ENCODE data around the gene ZNF598.

ZNF598 gene

GRCh38 chr16:1961651-1962067 lies 48.0 kb downstream of the ZNF598 start (continued):
- TF ChIP-seq ZBTB44 (tag by site-specific recombination; IDR thresholded peaks at IDR 0.05) (peak; percentile 98), ZNF121 (tag by site-specific recombination; IDR thresholded peaks at IDR 0.05) (no peak), ZNF544 (tag by site-specific recombination; IDR thresholded peaks at IDR 0.05) (no peak), ZNF558 (tag by site-specific recombination; IDR thresholded peaks at IDR 0.05) (no peak), ZNF184 (tag by site-specific recombination; IDR thresholded peaks at IDR 0.05) (no peak), INSM2 (tag by site-specific recombination; IDR thresholded peaks at IDR 0.05) (0 out of 2 replicates have a peak, but pooled peaks have one; percentile 20), ZNF404 (tag by site-specific recombination; IDR thresholded peaks at IDR 0.05) (no peak), ZNF133 (tag by site-specific recombination; IDR thresholded peaks at IDR 0.05) (no peak), ZNF391 (tag by site-specific recombination; IDR thresholded peaks at IDR 0.05; ENCODE audit: borderline replicate concordance, low read depth) (no peak), ZBTB8A (tag by site-specific recombination; IDR thresholded peaks at IDR 0.05) (no peak), REPIN1 (tag by site-specific recombination; IDR thresholded peaks at IDR 0.05; ENCODE audit: low read depth) (no peak), BCL11B (tag by site-specific recombination; IDR thresholded peaks at IDR 0.05; ENCODE audit: low read depth) (0 out of 2 replicates have a peak, but pooled peaks have one; percentile 45), ZNF138 (tag by site-specific recombination; IDR thresholded peaks at IDR 0.05; ENCODE audit: borderline replicate concordance) (no peak), ZNF561 (tag by site-specific recombination; IDR thresholded peaks at IDR 0.05; ENCODE audit: borderline replicate concordance) (peak; percentile 39; the same call in 1 of the 2 replicates), ZNF221 (tag by site-specific recombination; IDR thresholded peaks at IDR 0.05; ENCODE audit: borderline replicate concordance) (no peak), ZNF830 (tag by site-specific recombination; IDR thresholded peaks at IDR 0.05; ENCODE audit: low read depth) (no peak), ZNF248 (tag by site-specific recombination; IDR thresholded peaks at IDR 0.05) (no peak), ZNF791 (tag by site-specific recombination; IDR thresholded peaks at IDR 0.05) (no peak), ZNF26 (tag by site-specific recombination; IDR thresholded peaks at IDR 0.05) (no peak), ZNF571 (tag by site-specific recombination; IDR thresholded peaks at IDR 0.05) (no peak), ZNF239 (tag by site-specific recombination; IDR thresholded peaks at IDR 0.05) (no peak), ZNF677 (tag by site-specific recombination; IDR thresholded peaks at IDR 0.05) (no peak), ZSCAN23 (tag by site-specific recombination; IDR thresholded peaks at IDR 0.05) (no peak), HOXD13 (CRISPR knock-in tag; IDR thresholded peaks at IDR 0.05; ENCODE audit: borderline replicate concordance) (no peak), ELK4 (IDR thresholded peaks at IDR 0.05; ENCODE audit: borderline replicate concordance, low read depth, low read length) (no peak), ZNF580 (tag by site-specific recombination; IDR thresholded peaks at IDR 0.05) (no peak), ZEB2 (tag by site-specific recombination; IDR thresholded peaks at IDR 0.05) (no peak; the same call in 1 of the 2 replicates), SP2 (tag by site-specific recombination; IDR thresholded peaks at IDR 0.05) (no peak), ZNF354C (tag by site-specific recombination; IDR thresholded peaks at IDR 0.05; ENCODE audit: borderline replicate concordance, low read depth) (no peak), ZNF16 (tag by site-specific recombination; IDR thresholded peaks at IDR 0.05; ENCODE audit: low read depth) (no peak), ZNF843 (tag by site-specific recombination; IDR thresholded peaks at IDR 0.05) (no peak), EGR2 (tag by site-specific recombination; IDR thresholded peaks at IDR 0.05; ENCODE audit: low read depth) (no peak)
- TF ChIP-seq, protein P1, sequence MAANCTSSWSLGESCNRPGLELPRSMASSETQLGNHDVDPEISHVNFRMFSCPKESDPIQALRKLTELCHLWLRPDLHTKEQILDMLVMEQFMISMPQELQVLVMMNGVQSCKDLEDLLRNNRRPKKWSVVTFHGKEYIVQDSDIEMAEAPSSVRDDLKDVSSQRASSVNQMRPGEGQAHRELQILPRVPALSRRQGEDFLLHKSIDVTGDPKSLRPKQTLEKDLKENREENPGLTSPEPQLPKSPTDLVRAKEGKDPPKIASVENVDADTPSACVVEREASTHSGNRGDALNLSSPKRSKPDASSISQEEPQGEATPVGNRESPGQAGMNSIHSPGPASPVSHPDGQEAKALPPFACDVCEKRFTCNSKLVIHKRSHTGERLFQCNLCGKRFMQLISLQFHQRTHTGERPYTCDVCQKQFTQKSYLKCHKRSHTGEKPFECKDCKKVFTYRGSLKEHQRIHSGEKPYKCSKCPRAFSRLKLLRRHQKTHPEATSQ (tag by site-specific recombination; IDR thresholded peaks at IDR 0.05): no peak
